Neuronal stem cell (in vitro differentiated cells): Measurements from ENCODE around the gene SHTN1.

Experiments used
- DNase-seq: peaks from one replicate; pipeline ENCODE4 v3.0.0-alpha.2; 2013; ENCODE audit warnings: low spot score
- H2AFZ ChIP-seq: one replicate; pipeline ENCODE4 v1.6.1; 2013; ENCODE audit warnings: mild to moderate bottlenecking, low read length, inconsistent platforms
- H2AK5ac ChIP-seq: 2 replicates; pipeline ENCODE4 v1.6.1; 2013; ENCODE audit warnings: low read depth, mild to moderate bottlenecking, inconsistent platforms, low read length, moderate library complexity, mixed read lengths
- H2BK120ac ChIP-seq: 2 replicates; pipeline ENCODE4 v1.6.1; 2013; ENCODE audit warnings: low read depth, mild to moderate bottlenecking, inconsistent platforms, low read length, moderate library complexity, mixed read lengths
- H2BK12ac ChIP-seq: one replicate; pipeline ENCODE4 v1.6.1; 2013; ENCODE audit warnings: low read length, inconsistent platforms
- H2BK15ac ChIP-seq: 2 replicates; pipeline ENCODE4 v1.6.1; 2013; ENCODE audit warnings: mild to moderate bottlenecking, low read length, inconsistent platforms, mixed read lengths
- H2BK5ac ChIP-seq: one replicate; pipeline ENCODE4 v1.6.1; 2013; ENCODE audit warnings: inconsistent platforms, mild to moderate bottlenecking, low read length, moderate library complexity
- H3K14ac ChIP-seq: one replicate; pipeline ENCODE4 v1.6.1; 2013; ENCODE audit warnings: low read length, inconsistent platforms
- H3K18ac ChIP-seq: 2 replicates; pipeline ENCODE4 v1.6.1; 2013; ENCODE audit warnings: low read length, inconsistent platforms
- H3K23ac ChIP-seq: 2 replicates; pipeline ENCODE4 v1.6.1; 2013; ENCODE audit warnings: low read depth, mild to moderate bottlenecking, mixed read lengths, low read length, inconsistent platforms; ENCODE audit not compliant: poor library complexity
- H3K27ac ChIP-seq: replicated peaks from 3 replicates; pipeline ENCODE4 v1.5.1; 2013; ENCODE audit warnings: low read length, inconsistent platforms
- H3K27me3 ChIP-seq, 3 experiments: 2 replicates each; pipeline ENCODE4 v1.6.1; 2013; ENCODE audit warnings: low read length in 3 of 3, mild to moderate bottlenecking in 2 of 3, inconsistent platforms in 1 of 3, low read depth in 1 of 3, mixed read lengths in 1 of 3, moderate library complexity in 1 of 3; ENCODE audit not compliant: control insufficient read depth in 3 of 3, insufficient read depth in 3 of 3
- H3K36me3 ChIP-seq, 2 donors: replicated peaks in 1 of 2; 2 replicates each; pipeline ENCODE4 v1.6.1; 2013; ENCODE audit warnings: low read length in 2 of 2; ENCODE audit not compliant: control insufficient read depth in 2 of 2, insufficient read depth in 2 of 2
- H3K4ac ChIP-seq: 2 replicates; pipeline ENCODE4 v1.6.1; 2013; ENCODE audit warnings: inconsistent platforms, mild to moderate bottlenecking, low read length, moderate library complexity
- H3K4me1 ChIP-seq, 2 donors: 1 replicate in 1 of 2; 2 replicates in 1 of 2; pipeline ENCODE4 v1.6.1; 2013; ENCODE audit warnings: low read length in 2 of 2, low read depth in 1 of 2; ENCODE audit not compliant: control insufficient read depth in 2 of 2, insufficient read depth in 1 of 2
- H3K4me2 ChIP-seq: one replicate; pipeline ENCODE4 v1.6.1; 2013; ENCODE audit warnings: mild to moderate bottlenecking, low read length, inconsistent platforms; ENCODE audit not compliant: insufficient read depth, poor library complexity, severe bottlenecking
- H3K4me3 ChIP-seq, 2 donors: 2 replicates each; pipeline ENCODE4 v1.5.1; 2013; ENCODE audit warnings: low read length in 2 of 2, mild to moderate bottlenecking in 2 of 2, inconsistent platforms in 1 of 2, moderate library complexity in 1 of 2
- H3K79me1 ChIP-seq: one replicate; pipeline ENCODE4 v1.6.1; 2013; ENCODE audit warnings: low read depth, mild to moderate bottlenecking, inconsistent platforms, low read length, moderate library complexity
- H3K9ac ChIP-seq: one replicate; pipeline ENCODE4 v1.6.1; 2013; ENCODE audit warnings: mild to moderate bottlenecking, low read depth, low read length, inconsistent platforms; ENCODE audit not compliant: poor library complexity
- H3K9me3 ChIP-seq, 2 donors: replicated peaks in 1 of 2; 2 replicates each; pipeline versions ENCODE3 to v1.6.1; 2013; ENCODE audit warnings: low read length in 2 of 2, mild to moderate bottlenecking in 2 of 2, inconsistent platforms in 1 of 2, low read depth in 1 of 2, mixed read lengths in 1 of 2, moderate library complexity in 1 of 2; ENCODE audit not compliant: control insufficient read depth in 2 of 2, insufficient read depth in 1 of 2
- H4K8ac ChIP-seq: one replicate; pipeline ENCODE4 v1.6.1; 2013; ENCODE audit warnings: low read depth, mild to moderate bottlenecking, inconsistent platforms, low read length, moderate library complexity
- H4K91ac ChIP-seq: one replicate; pipeline ENCODE4 v1.6.1; 2013; ENCODE audit warnings: low read length, low read depth, mild to moderate bottlenecking, inconsistent platforms; ENCODE audit not compliant: poor library complexity
- WGBS, 2 donors: extraction: QIAGEN DNeasy Blood & Tissue Kit; methylation state at CpG; one replicate each; pipeline ENCODE4 v1.1.7; 2013; ENCODE audit warnings: missing lambda C conversion rate in 2 of 2, mixed read lengths in 1 of 2; ENCODE audit not compliant: insufficient read length in 2 of 2, insufficient replicate concordance in 1 of 2; ENCODE audit errors: extremely low coverage in 2 of 2; 5-methylcytosine and 5-hydroxymethylcytosine counted together

The SHTN1 gene

GRCh38 chr10:116960066-116960776 lies 44.8 kb downstream of the SHTN1 start:
- Histone ChIP-seq H4K91ac (no peak overlapping the region), H3K9ac (no peak overlapping the region), H3K14ac (no peak overlapping the region), H2AK5ac (no peak overlapping the region), H3K36me3 (no peaks in the 10 kb centered on the region), H2AFZ (no peak overlapping the region), H3K27me3 (no peaks in the 10 kb centered on the region), H2BK5ac (no peak overlapping the region), H3K27ac (no peak overlapping the region), H3K79me1 (no peaks in the 10 kb centered on the region), H2BK120ac (no peak overlapping the region), H2BK15ac (no peak overlapping the region), H3K4me2 (no peak overlapping the region), H3K4me1 (peaks cover 0 to 3% of the 10 kb centered on the region in 2 donors), H4K8ac (no peak overlapping the region), H2BK12ac (no peak overlapping the region), H3K4me3 (no peak overlapping the region), H3K23ac (no peak overlapping the region), H3K4ac (no peak overlapping the region), H3K18ac (no peak overlapping the region), H3K9me3 (no peaks in the 10 kb centered on the region)
- DNase-seq, result no peak
- WGBS, 2 donors, result no CpG with 5 or more reads among the region's 5 CpGs

GRCh38 chr10:116952729-116953128 lies 52.3 kb downstream of the SHTN1 start:
- Histone ChIP-seq H3K23ac (no peak overlapping the region), H3K4me1 (peaks cover 4 to 6% of the 10 kb centered on the region in 2 donors), H2BK5ac (no peak overlapping the region), H3K18ac (no peak overlapping the region), H2BK12ac (no peak overlapping the region), H4K91ac (no peak overlapping the region), H3K27ac (no peak overlapping the region), H3K9me3 (no peaks in the 10 kb centered on the region), H3K36me3 (peaks cover 0 to 3% of the 10 kb centered on the region in 2 donors), H3K14ac (no peak overlapping the region), H3K4me3 (no peak overlapping the region), H3K27me3 (no peaks in the 10 kb centered on the region), H3K4me2 (no peak overlapping the region), H2BK15ac (no peak overlapping the region), H3K4ac (no peak overlapping the region), H3K9ac (no peak overlapping the region), H2BK120ac (no peak overlapping the region), H3K79me1 (no peaks in the 10 kb centered on the region), H2AFZ (peak overlapping the region; percentile 1), H2AK5ac (no peak overlapping the region), H4K8ac (no peak overlapping the region)
- no CpG with 5 or more reads among the region's 1 CpG for WGBS, 2 donors
- no peak for DNase-seq

- Histone ChIP-seq H4K91ac (no peak overlapping the region), H3K23ac (no peak overlapping the region), H3K9me3 (no peaks in the 10 kb centered on the region), H2BK15ac (no peak overlapping the region), H3K27me3 (no peaks in the 10 kb centered on the region), H3K27ac (no peak overlapping the region), H3K79me1 (no peaks in the 10 kb centered on the region), H4K8ac (no peak overlapping the region), H3K18ac (no peak overlapping the region), H3K4me2 (no peak overlapping the region), H2BK5ac (no peak overlapping the region), H2AK5ac (no peak overlapping the region), H3K4ac (no peak overlapping the region), H3K36me3 (peaks cover 0 to 5% of the 10 kb centered on the region in 2 donors), H3K9ac (no peak overlapping the region), H3K4me3 (no peak overlapping the region), H2BK120ac (no peak overlapping the region), H3K4me1 (peaks cover 6 to 13% of the 10 kb centered on the region in 2 donors), H3K14ac (no peak overlapping the region), H2BK12ac (no peak overlapping the region), H2AFZ (no peak overlapping the region)
- WGBS, 2 donors, result no CpG with 5 or more reads among the region's 1 CpG
- no peak for DNase-seq
Measured at GRCh38 chr10:116948530-116948870, 56.5 kb downstream of the SHTN1 start.

GRCh38 chr10:116947841-116948529 lies 57.0 kb downstream of the SHTN1 start:
- DNase-seq, result peak; percentile 21
- Histone ChIP-seq H3K27me3 (no peaks in the 10 kb centered on the region), H3K23ac (no peak overlapping the region), H3K79me1 (no peaks in the 10 kb centered on the region), H3K4me3 (no peak overlapping the region), H3K36me3 (peaks cover 0 to 5% of the 10 kb centered on the region in 2 donors), H2AK5ac (no peak overlapping the region), H3K4me1 (peaks cover 6 to 13% of the 10 kb centered on the region in 2 donors), H2BK5ac (no peak overlapping the region), H2BK120ac (no peak overlapping the region), H2BK12ac (no peak overlapping the region), H3K9me3 (no peaks in the 10 kb centered on the region), H3K14ac (no peak overlapping the region), H3K9ac (no peak overlapping the region), H3K4me2 (peak overlapping the region; percentile 11), H3K4ac (no peak overlapping the region), H3K27ac (peak overlapping the region; percentile 39), H2BK15ac (no peak overlapping the region), H4K8ac (no peak overlapping the region), H2AFZ (peak overlapping the region; percentile 75), H3K18ac (no peak overlapping the region), H4K91ac (no peak overlapping the region)
- whole genome bisulfite sequencing, 2 donors, result no CpG with 5 or more reads among the region's 2 CpGs
